Activated CD8-positive, alpha-beta T cell treated with anti-CD3 and anti-CD28 coated beads, Interleukin-2, amount 10 ng/mL, durations not matched to agents 7 days and 5 days (primary cell): ENCODE results near the gene SNAP29. TPM values are rescaled to one million over a fixed set of nuclear protein-coding genes. Genes with fewer than 3 reads are reported as not detected.
"Not testable (repeated sequence)": the region's sequence is repeated elsewhere in the genome, so short reads cannot be mapped to it uniquely, and the experiment has no call there.

Source experiments
- ATAC-seq: fragments of 150-1000 bp; cut with Tn5 transposase; one replicate; pipeline ENCODE4 v1.10.0; 2021; ENCODE audit warnings: moderate library complexity
- CTCF ChIA-PET: fragments of 350-600 bp; sonication (Branson Sonifier 250); formaldehyde crosslinking; loops from one replicate; lab custom pipeline; 2021; ENCODE audit warnings: antibody characterized with exemption; lab: Charles Lee
- POLR2A ChIA-PET: fragments of 350-600 bp; sonication (Branson Sonifier 250); formaldehyde crosslinking; loops from one replicate; lab custom pipeline; 2021; ENCODE audit warnings: antibody characterized with exemption; lab: Charles Lee
- DNase-seq: peaks from one replicate; pipeline ENCODE4 v3.0.0-alpha.2; 2020
- H3K27ac Mint-ChIP-seq: one replicate; pipeline ENCODE4 v1.8.0; 2021; ENCODE audit warnings: mild to moderate bottlenecking, mixed read lengths
- H3K27me3 Mint-ChIP-seq: one replicate; pipeline ENCODE4 v1.8.0; 2021; ENCODE audit warnings: low read depth, mixed read lengths
- H3K36me3 Mint-ChIP-seq: one replicate; pipeline ENCODE4 v1.8.0; 2021; ENCODE audit warnings: low read depth, mixed read lengths
- H3K4me1 Mint-ChIP-seq: one replicate; pipeline ENCODE4 v1.8.0; 2021; ENCODE audit warnings: low read depth, mixed read lengths
- H3K4me3 Mint-ChIP-seq: one replicate; pipeline ENCODE4 v1.8.0; 2021; ENCODE audit warnings: mild to moderate bottlenecking, mixed read lengths
- H3K9me3 Mint-ChIP-seq: one replicate; pipeline ENCODE4 v1.8.0; 2022; ENCODE audit warnings: mixed read lengths; ENCODE audit not compliant: insufficient read depth
- total RNA-seq, 2 experiments: library from RNA; stranded (reverse); gene quantifications; one replicate each; pipeline ENCODE4 v1.2.3, GENCODE V29; 2021

Gene SNAP29
- total RNA-seq, 2 experiments from 2014 or later, result 30.7 to 32.3 TPM

GRCh38 chr22:20889025-20889704 is 30.4 kb downstream of the SNAP29 start:
- Mint-ChIP-seq H3K27me3 (no peaks in the 10 kb centered on the region), H3K4me1 (no peaks in the 10 kb centered on the region), H3K4me3 (no peak overlapping the region), H3K27ac (no peak overlapping the region), H3K9me3 (no peaks in the 10 kb centered on the region), H3K36me3 (peaks cover 31% of the 10 kb centered on the region)
- DNase-seq, result no peak
- ATAC-seq, result no peak
- ChIA-PET CTCF (no interaction called here), POLR2A (no interaction called here)

- DNase-seq (no peak), ATAC-seq (no peak)
- no peak overlapping the region for H3K27ac Mint-ChIP-seq
- H3K4me3 Mint-ChIP-seq, result no peak overlapping the region
- peaks cover 25% of the 10 kb centered on the region for H3K36me3 Mint-ChIP-seq
- peaks cover 2% of the 10 kb centered on the region for H3K27me3 Mint-ChIP-seq
- ChIA-PET CTCF (no interaction called here), POLR2A (no interaction called here)
- no peaks in the 10 kb centered on the region for H3K9me3 Mint-ChIP-seq
- H3K4me1 Mint-ChIP-seq, result no peaks in the 10 kb centered on the region
Observed at GRCh38 chr22:20889904-20890540, 31.2 kb downstream of the SNAP29 start.

GRCh38 chr22:20890975-20891374 is 32.2 kb downstream of the SNAP29 start:
- CTCF ChIA-PET, result interaction anchor here (1.5 kb wide), 1 partner anchor 43 kb away, joined by 3 read pairs; no protein-coding TSS in a partner anchor
- no peak for ATAC-seq
- POLR2A ChIA-PET, result interaction anchor here (1.3 kb wide), 1 partner anchor 9 kb away, joined by 3 read pairs; no protein-coding TSS in a partner anchor
- peaks cover 5% of the 10 kb centered on the region for H3K27me3 Mint-ChIP-seq
- no peaks in the 10 kb centered on the region for H3K4me1 Mint-ChIP-seq
- no peak overlapping the region for H3K4me3 Mint-ChIP-seq
- H3K9me3 Mint-ChIP-seq, result no peaks in the 10 kb centered on the region
- no peak overlapping the region for H3K27ac Mint-ChIP-seq
- no peak for DNase-seq
- peaks cover 23% of the 10 kb centered on the region for H3K36me3 Mint-ChIP-seq

GRCh38 chr22:20897737-20898136 is 38.9 kb downstream of the SNAP29 start:
- H3K4me1 Mint-ChIP-seq, ATAC-seq, POLR2A ChIA-PET, H3K27me3 Mint-ChIP-seq, H3K9me3 Mint-ChIP-seq, H3K4me3 Mint-ChIP-seq, CTCF ChIA-PET, H3K27ac Mint-ChIP-seq, H3K36me3 Mint-ChIP-seq, DNase-seq: not testable (repeated sequence)

GRCh38 chr22:20899827-20900423 is 41.1 kb downstream of the SNAP29 start:
- ATAC-seq (no peak), DNase-seq (no peak)
- H3K9me3 Mint-ChIP-seq, result no peaks in the 10 kb centered on the region
- H3K36me3 Mint-ChIP-seq, result no peaks in the 10 kb centered on the region
- CTCF ChIA-PET, result no interaction called here
- no peak overlapping the region for H3K4me3 Mint-ChIP-seq
- peaks cover 6% of the 10 kb centered on the region for H3K4me1 Mint-ChIP-seq
- peaks cover 6% of the 10 kb centered on the region for H3K27me3 Mint-ChIP-seq
- no peak overlapping the region for H3K27ac Mint-ChIP-seq
- POLR2A ChIA-PET, result interaction anchor here (1.2 kb wide), 1 partner anchor 8 kb away, joined by 3 read pairs; no protein-coding TSS in a partner anchor

GRCh38 chr22:20901093-20902033 is 42.6 kb downstream of the SNAP29 start:
- not testable (repeated sequence) for H3K4me3 Mint-ChIP-seq, H3K9me3 Mint-ChIP-seq, ATAC-seq, DNase-seq, H3K27ac Mint-ChIP-seq, H3K36me3 Mint-ChIP-seq, H3K4me1 Mint-ChIP-seq
- POLR2A ChIA-PET, result interaction anchor here (1.2 kb wide), 1 partner anchor 10 kb away, joined by 3 read pairs; no protein-coding TSS in a partner anchor
- CTCF ChIA-PET, result interaction anchor here (1.4 kb wide), 1 partner anchor 16 kb away, joined by 3 read pairs; the partner anchor contains the start of gene CRKL
- H3K27me3 Mint-ChIP-seq, result peaks cover 11% of the 10 kb centered on the region

GRCh38 chr22:20903093-20903492 is 44.3 kb downstream of the SNAP29 start:
- ChIA-PET POLR2A (no interaction called here), CTCF (no interaction called here)
- Mint-ChIP-seq H3K27ac (no peak overlapping the region), H3K36me3 (no peaks in the 10 kb centered on the region), H3K27me3 (peaks cover 16% of the 10 kb centered on the region), H3K9me3 (no peaks in the 10 kb centered on the region), H3K4me1 (peaks cover 6% of the 10 kb centered on the region), H3K4me3 (no peak overlapping the region)
- ATAC-seq (no peak), DNase-seq (no peak)

- Mint-ChIP-seq H3K36me3 (no peaks in the 10 kb centered on the region), H3K27me3 (peaks cover 16% of the 10 kb centered on the region), H3K4me1 (peaks cover 7% of the 10 kb centered on the region), H3K4me3 (no peak overlapping the region), H3K9me3 (no peaks in the 10 kb centered on the region), H3K27ac (no peak overlapping the region)
- no peak for ATAC-seq
- ChIA-PET POLR2A (interaction anchor here (0.6 kb wide), 1 partner anchor 152 kb away, joined by 3 read pairs; no protein-coding TSS in a partner anchor), CTCF (interaction anchor here (1.0 to 1.9 kb wide), 3 partner anchors 13 to 18 kb away, joined by 3 to 4 read pairs (median 3); partner anchors contain the start of gene CRKL)
- DNase-seq, result no peak
Observed at GRCh38 chr22:20904008-20904979, 45.5 kb downstream of the SNAP29 start.

GRCh38 chr22:20904980-20905355 is 46.2 kb downstream of the SNAP29 start:
- Mint-ChIP-seq H3K9me3 (no peaks in the 10 kb centered on the region), H3K27ac (no peak overlapping the region), H3K36me3 (no peaks in the 10 kb centered on the region), H3K27me3 (peaks cover 16% of the 10 kb centered on the region), H3K4me1 (peaks cover 9% of the 10 kb centered on the region), H3K4me3 (no peak overlapping the region)
- no peak for DNase-seq
- ChIA-PET POLR2A (interaction anchor here (0.6 kb wide), 1 partner anchor 153 kb away, joined by 3 read pairs; no protein-coding TSS in a partner anchor), CTCF (interaction anchor here (1.4 to 1.9 kb wide), 2 partner anchors 16 to 19 kb away, joined by 3 to 4 read pairs; no protein-coding TSS in a partner anchor)
- no peak for ATAC-seq
